IPS-15b (cell line): ENCODE data around the gene CAV2.

Source experiments
- H3K27me3 ChIP-seq: one replicate; pipeline ENCODE4 v1.6.1; 2013; ENCODE audit warnings: low read length; ENCODE audit not compliant: control insufficient read depth, insufficient read depth
- H3K36me3 ChIP-seq: one replicate; pipeline ENCODE4 v1.6.1; 2013; ENCODE audit warnings: low read length; ENCODE audit not compliant: control insufficient read depth, insufficient read depth
- H3K4me1 ChIP-seq: one replicate; pipeline ENCODE4 v1.6.1; 2013; ENCODE audit warnings: mild to moderate bottlenecking, low read length; ENCODE audit not compliant: control insufficient read depth, insufficient read depth
- H3K4me3 ChIP-seq: one replicate; pipeline ENCODE4 v1.5.1; 2013; ENCODE audit warnings: low read depth, low read length
- H3K9ac ChIP-seq: one replicate; pipeline ENCODE4 v1.6.1; 2013; ENCODE audit warnings: low read depth, mild to moderate bottlenecking, low read length
- H3K9me3 ChIP-seq: one replicate; pipeline ENCODE4 v1.6.1; 2013; ENCODE audit warnings: mild to moderate bottlenecking, low read length; ENCODE audit not compliant: control insufficient read depth, insufficient read depth

CAV2 gene

GRCh38 chr7:116527521-116527920 is 28.0 kb downstream of the CAV2 start:
- Histone ChIP-seq H3K27me3 (peaks cover 31% of the 10 kb centered on the region), H3K36me3 (no peaks in the 10 kb centered on the region), H3K4me3 (no peak overlapping the region), H3K4me1 (peaks cover 15% of the 10 kb centered on the region), H3K9ac (no peak overlapping the region), H3K9me3 (no peaks in the 10 kb centered on the region)

- Histone ChIP-seq H3K9me3 (no peaks in the 10 kb centered on the region), H3K36me3 (no peaks in the 10 kb centered on the region), H3K9ac (no peak overlapping the region), H3K27me3 (peaks cover 31% of the 10 kb centered on the region), H3K4me3 (no peak overlapping the region), H3K4me1 (peaks cover 14% of the 10 kb centered on the region)
Observed at GRCh38 chr7:116528008-116528789, 28.7 kb downstream of the CAV2 start.

- H3K4me1 ChIP-seq, result peaks cover 8% of the 10 kb centered on the region
- no peaks in the 10 kb centered on the region for H3K36me3 ChIP-seq
- no peak overlapping the region for H3K4me3 ChIP-seq
- peaks cover 26% of the 10 kb centered on the region for H3K27me3 ChIP-seq
- H3K9me3 ChIP-seq, result no peaks in the 10 kb centered on the region
- no peak overlapping the region for H3K9ac ChIP-seq
Observed at GRCh38 chr7:116529250-116529649, 29.7 kb downstream of the CAV2 start.

GRCh38 chr7:116530107-116530820 is 30.7 kb downstream of the CAV2 start:
- Histone ChIP-seq H3K4me1 (peaks cover 8% of the 10 kb centered on the region), H3K9me3 (no peaks in the 10 kb centered on the region), H3K4me3 (no peak overlapping the region), H3K9ac (no peak overlapping the region), H3K36me3 (no peaks in the 10 kb centered on the region), H3K27me3 (peaks cover 25% of the 10 kb centered on the region)

GRCh38 chr7:116532102-116532688 is 32.7 kb downstream of the CAV2 start:
- H3K4me3 ChIP-seq, result no peak overlapping the region
- H3K36me3 ChIP-seq, result no peaks in the 10 kb centered on the region
- peaks cover 5% of the 10 kb centered on the region for H3K4me1 ChIP-seq
- no peak overlapping the region for H3K9ac ChIP-seq
- H3K9me3 ChIP-seq, result no peaks in the 10 kb centered on the region
- peaks cover 12% of the 10 kb centered on the region for H3K27me3 ChIP-seq

GRCh38 chr7:116534790-116535189 is 35.3 kb downstream of the CAV2 start:
- no peaks in the 10 kb centered on the region for H3K4me1 ChIP-seq
- no peak overlapping the region for H3K9ac ChIP-seq
- H3K36me3 ChIP-seq, result no peaks in the 10 kb centered on the region
- H3K9me3 ChIP-seq, result no peaks in the 10 kb centered on the region
- H3K4me3 ChIP-seq, result no peak overlapping the region
- no peaks in the 10 kb centered on the region for H3K27me3 ChIP-seq

- no peaks in the 10 kb centered on the region for H3K4me1 ChIP-seq
- no peaks in the 10 kb centered on the region for H3K36me3 ChIP-seq
- H3K4me3 ChIP-seq, result no peak overlapping the region
- no peaks in the 10 kb centered on the region for H3K27me3 ChIP-seq
- H3K9ac ChIP-seq, result no peak overlapping the region
- no peaks in the 10 kb centered on the region for H3K9me3 ChIP-seq
Observed at GRCh38 chr7:116535416-116535815, 35.9 kb downstream of the CAV2 start.

GRCh38 chr7:116538138-116538537 is 38.6 kb downstream of the CAV2 start:
- H3K4me3 ChIP-seq, result no peak overlapping the region
- H3K9ac ChIP-seq, result no peak overlapping the region
- no peaks in the 10 kb centered on the region for H3K9me3 ChIP-seq
- no peaks in the 10 kb centered on the region for H3K36me3 ChIP-seq
- no peaks in the 10 kb centered on the region for H3K4me1 ChIP-seq
- no peaks in the 10 kb centered on the region for H3K27me3 ChIP-seq

GRCh38 chr7:116539879-116540278 is 40.3 kb downstream of the CAV2 start:
- no peak overlapping the region for H3K4me3 ChIP-seq
- H3K9me3 ChIP-seq, result no peaks in the 10 kb centered on the region
- H3K9ac ChIP-seq, result no peak overlapping the region
- H3K36me3 ChIP-seq, result no peaks in the 10 kb centered on the region
- no peaks in the 10 kb centered on the region for H3K27me3 ChIP-seq
- no peaks in the 10 kb centered on the region for H3K4me1 ChIP-seq

GRCh38 chr7:116540743-116541142 is 41.2 kb downstream of the CAV2 start:
- Histone ChIP-seq H3K27me3 (no peaks in the 10 kb centered on the region), H3K9me3 (no peaks in the 10 kb centered on the region), H3K9ac (no peak overlapping the region), H3K36me3 (no peaks in the 10 kb centered on the region), H3K4me3 (no peak overlapping the region), H3K4me1 (no peaks in the 10 kb centered on the region)

GRCh38 chr7:116541951-116542350 is 42.4 kb downstream of the CAV2 start:
- H3K27me3 ChIP-seq, result no peaks in the 10 kb centered on the region
- peaks cover 2% of the 10 kb centered on the region for H3K36me3 ChIP-seq
- H3K4me3 ChIP-seq, result no peak overlapping the region
- no peaks in the 10 kb centered on the region for H3K9me3 ChIP-seq
- H3K9ac ChIP-seq, result no peak overlapping the region
- H3K4me1 ChIP-seq, result no peaks in the 10 kb centered on the region

- no peaks in the 10 kb centered on the region for H3K27me3 ChIP-seq
- no peak overlapping the region for H3K9ac ChIP-seq
- H3K9me3 ChIP-seq, result no peaks in the 10 kb centered on the region
- H3K4me1 ChIP-seq, result no peaks in the 10 kb centered on the region
- H3K4me3 ChIP-seq, result no peak overlapping the region
- peaks cover 2% of the 10 kb centered on the region for H3K36me3 ChIP-seq
Observed at GRCh38 chr7:116542618-116543017, 43.1 kb downstream of the CAV2 start.
